Vagina (tissue), 2 donors: ENCODE measurements around the gene NDUFV3.

Experiments
- CTCF ChIP-seq, 3 experiments: fragments of 450-650 bp in 2 of 3; fragments of 200-600 bp in 1 of 3; sonication (generic) in 1 of 3; IDR thresholded peaks; one replicate each; pipeline ENCODE4 v1.5.1; 2017 to 2019; ENCODE audit warnings: antibody characterized with exemption in 3 of 3, mild to moderate bottlenecking in 2 of 3, moderate library complexity in 2 of 3
- POLR2A ChIP-seq, 2 donors: fragments of 450-650 bp; IDR thresholded peaks; one replicate each; pipeline ENCODE4 v1.6.1; 2017; ENCODE audit warnings: antibody characterized with exemption in 2 of 2, mild to moderate bottlenecking in 2 of 2, moderate library complexity in 2 of 2
- POLR2AphosphoS5 ChIP-seq, 2 donors: sonication (generic); formaldehyde crosslinking; IDR thresholded peaks; one replicate each; pipeline ENCODE4 v1.9.0; 2017; ENCODE audit warnings: antibody characterized with exemption in 2 of 2, mild to moderate bottlenecking in 2 of 2, low read depth in 1 of 2; ENCODE audit not compliant: insufficient read depth in 1 of 2

DNA sequence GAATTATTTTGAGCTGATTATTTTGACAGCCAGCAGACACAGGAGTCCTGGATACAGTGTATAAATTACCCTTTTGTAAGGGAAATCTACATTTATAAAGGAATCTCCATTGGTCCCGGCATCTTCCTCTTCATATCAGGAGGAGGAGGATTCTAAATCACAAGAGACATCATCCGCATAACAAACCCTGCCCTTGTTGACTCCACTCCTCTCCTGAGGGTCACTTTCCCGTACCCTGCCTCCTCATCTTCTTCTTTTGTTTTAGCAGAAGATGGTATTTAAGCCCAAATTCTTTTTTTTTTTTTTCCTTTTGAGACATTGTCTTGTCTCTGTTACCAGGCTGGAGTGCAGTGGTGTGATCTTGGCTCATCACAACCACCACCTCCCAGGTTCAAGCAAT is 66.6 kb downstream of the NDUFV3 start:
- no peak for TF ChIP-seq CTCF (IDR thresholded peaks at IDR 0.05)
- no peak for TF ChIP-seq POLR2AphosphoS5 (IDR thresholded peaks at IDR 0.05; ENCODE audit: insufficient read depth in 1 of 2, low read depth in 1 of 2)
- no peak for TF ChIP-seq POLR2A (IDR thresholded peaks at IDR 0.05)
